Amniotic stem cell (primary cell): ENCODE results near the gene NPRL2.

Experiments
- DNase-seq: peaks from one replicate; lab custom pipeline; 2025; lab: John Stamatoyannopoulos, UW

NPRL2 gene

GRCh38 chr3:50373146-50374051 lies 22.8 kb upstream of the NPRL2 start:
- DNase-seq, result no peak

GRCh38 chr3:50372349-50372748 lies 21.8 kb upstream of the NPRL2 start:
- DNase-seq, result no peak

- DNase-seq, result no peak
Measured at GRCh38 chr3:50371133-50371685, 20.6 kb upstream of the NPRL2 start.

GRCh38 chr3:50370594-50370993 lies 20.0 kb upstream of the NPRL2 start:
- DNase-seq, result no peak

GRCh38 chr3:50369012-50369670 lies 18.6 kb upstream of the NPRL2 start:
- DNase-seq, result no peak

GRCh38 chr3:50365842-50366220 lies 15.3 kb upstream of the NPRL2 start:
- DNase-seq, result no peak

- no peak for DNase-seq
Measured at GRCh38 chr3:50365080-50365841, 14.7 kb upstream of the NPRL2 start.

GRCh38 chr3:50364573-50365079 lies 14.1 kb upstream of the NPRL2 start:
- no peak for DNase-seq

- DNase-seq, result no peak
Measured at GRCh38 chr3:50359760-50360110, 9.2 kb upstream of the NPRL2 start.

- DNase-seq, result peak; percentile 95
Measured at GRCh38 chr3:50358911-50359759, 8.6 kb upstream of the NPRL2 start, which contains the start of gene TMEM115. TMEM115 (minus strand) TSS chr3:50359521; CDS start chr3:50359063, 458 bp downstream.

- DNase-seq, result no peak
Measured at GRCh38 chr3:50358355-50358910, 7.9 kb upstream of the NPRL2 start.

GRCh38 chr3:50357481-50357880 lies 6.9 kb upstream of the NPRL2 start:
- no peak for DNase-seq

GRCh38 chr3:50356553-50356952 lies 6.0 kb upstream of the NPRL2 start:
- DNase-seq, result no peak

- no peak for DNase-seq
Measured at GRCh38 chr3:50355829-50356552, 5.4 kb upstream of the NPRL2 start.

- no peak for DNase-seq
Measured at GRCh38 chr3:50354850-50355249, 4.3 kb upstream of the NPRL2 start.

GRCh38 chr3:50354186-50354764 lies 3.7 kb upstream of the NPRL2 start:
- DNase-seq, result no peak

- no peak for DNase-seq
Measured at GRCh38 chr3:50353245-50354004, 2.9 kb upstream of the NPRL2 start.

GRCh38 chr3:50352781-50353180 lies 2.2 kb upstream of the NPRL2 start:
- DNase-seq, result no peak

GRCh38 chr3:50351323-50351697 lies 735 bp upstream of the NPRL2 start:
- no peak for DNase-seq
